Choroid plexus epithelial cell (primary cell): ENCODE data around the gene PDGFD.
A peak's percentile ranks its signal among the peaks of the same experiment; 100 is the strongest.

Experiments
- DNase-seq: peaks from one replicate; pipeline ENCODE4 v3.0.0-alpha.2; 2010; ENCODE audit warnings: low read depth
- H3K4me3 ChIP-seq: 2 replicates; pipeline ENCODE4 v1.5.1; 2011; ENCODE audit warnings: low read depth, mild to moderate bottlenecking, control low read depth, low read length, moderate library complexity
- CTCF ChIP-seq: conservative IDR thresholded peaks from 2 replicates; pipeline ENCODE4 v1.5.1; 2011; ENCODE audit warnings: low read depth, mild to moderate bottlenecking, control low read depth, inconsistent platforms, low read length, moderate library complexity

The PDGFD gene

GRCh38 chr11:103898065-103898464 lies 265.9 kb downstream of the PDGFD start:
- no peak for DNase-seq

GRCh38 chr11:103897160-103897936 lies 266.6 kb downstream of the PDGFD start:
- no peak for TF ChIP-seq CTCF
- DNase-seq = peak; percentile 30
- no peak overlapping the region for H3K4me3 ChIP-seq

More at GRCh38 chr11:103898065-103898464, 265.9 kb downstream of the PDGFD start:
- H3K4me3 ChIP-seq = no peak overlapping the region
- TF ChIP-seq CTCF = no peak

GRCh38 chr11:103895106-103895505 lies 268.8 kb downstream of the PDGFD start:
- no peak for DNase-seq
- TF ChIP-seq CTCF = no peak
- no peak overlapping the region for H3K4me3 ChIP-seq

GRCh38 chr11:103894673-103895072 lies 269.3 kb downstream of the PDGFD start:
- H3K4me3 ChIP-seq = no peak overlapping the region
- DNase-seq = no peak
- TF ChIP-seq CTCF = no peak

- no peak for DNase-seq
- no peak overlapping the region for H3K4me3 ChIP-seq
- no peak for TF ChIP-seq CTCF
These were observed 269.9 kb downstream of the PDGFD start for GRCh38 chr11:103894034-103894433.

GRCh38 chr11:103893371-103893770 lies 270.6 kb downstream of the PDGFD start:
- no peak for DNase-seq
- no peak overlapping the region for H3K4me3 ChIP-seq
- no peak for TF ChIP-seq CTCF

GRCh38 chr11:103892603-103893002 lies 271.3 kb downstream of the PDGFD start:
- peak; percentile 60 for DNase-seq
- no peak overlapping the region for H3K4me3 ChIP-seq
- no peak for TF ChIP-seq CTCF
